PC-3 (cell line): Measurements from ENCODE around the gene BICRA. TPM values are rescaled to one million over a fixed set of nuclear protein-coding genes. Genes with fewer than 3 reads are reported as not detected.

ENCODE experiments used
- ATAC-seq: fragments of 200-7000 bp; cut with Tn5 transposase; 2 replicates; pipeline ENCODE4 v1.9.1; 2020; ENCODE audit warnings: mild to moderate bottlenecking, moderate library complexity
- BruUV-seq: library from RNA; stranded (reverse); fragments of 400-500 nt; replicated peaks from 2 replicates; lab custom pipeline; 2021; lab: Mats Ljungman, UMichigan
- CTCF ChIA-PET: fragments of 300-600 bp; sonication (Branson Sonifier 250); formaldehyde crosslinking; loops from one replicate; lab custom pipeline; 2022; ENCODE audit warnings: antibody characterized with exemption; lab: Charles Lee
- POLR2A ChIA-PET: fragments of 300-600 bp; sonication (Branson Sonifier 250); formaldehyde crosslinking; loops from one replicate; lab custom pipeline; 2022; ENCODE audit warnings: antibody characterized with exemption; ENCODE audit not compliant: unreplicated experiment; lab: Charles Lee
- DNase-seq: peaks from one replicate; pipeline ENCODE4 v3.0.0-alpha.2; 2015
- H2AFZ ChIP-seq: fragments of 300-600 bp; sonication (generic); 2 replicates; pipeline ENCODE4 v1.6.0; 2016; ENCODE audit warnings: antibody characterized with exemption, low read length
- H3F3A ChIP-seq: fragments of 300-600 bp; sonication (generic); one replicate; pipeline ENCODE4 v1.6.0; 2017; ENCODE audit warnings: antibody characterized with exemption, low read length, control low read depth, mild to moderate bottlenecking; ENCODE audit not compliant: unreplicated experiment
- H3K27ac ChIP-seq: fragments of 300-600 bp; sonication (generic); 2 replicates; pipeline ENCODE4 v1.5.1; 2016; ENCODE audit warnings: mild to moderate bottlenecking, low read length
- H3K27me3 ChIP-seq: fragments of 300-600 bp; sonication (generic); 2 replicates; pipeline ENCODE4 v1.6.1; 2016; ENCODE audit warnings: low read length, mixed read lengths
- H3K36me3 ChIP-seq: fragments of 300-600 bp; sonication (generic); 2 replicates; pipeline ENCODE4 v1.6.1; 2016; ENCODE audit warnings: low read depth, mixed run types, low read length, mixed read lengths
- H3K4me1 ChIP-seq: fragments of 300-600 bp; sonication (generic); 2 replicates; pipeline ENCODE4 v1.5.1; 2016; ENCODE audit warnings: low read length; ENCODE audit not compliant: insufficient read depth
- H3K4me2 ChIP-seq: fragments of 300-600 bp; sonication (generic); 2 replicates; pipeline ENCODE4 v1.6.0; 2016; ENCODE audit warnings: low read length
- H3K4me3 ChIP-seq: fragments of 300-600 bp; sonication (generic); 2 replicates; pipeline ENCODE4 v1.5.1; 2016; ENCODE audit warnings: mild to moderate bottlenecking, low read length, mixed read lengths
- H3K79me2 ChIP-seq: fragments of 300-600 bp; sonication (generic); 2 replicates; pipeline ENCODE4 v1.6.1; 2017; ENCODE audit warnings: low read length, mixed read lengths
- H3K9ac ChIP-seq: fragments of 300-600 bp; sonication (generic); 2 replicates; pipeline ENCODE4 v1.6.0; 2016; ENCODE audit warnings: mild to moderate bottlenecking, low read length
- H3K9me2 ChIP-seq: fragments of 300-600 bp; sonication (generic); replicated peaks from 2 replicates; pipeline ENCODE4 v1.6.1; 2016; ENCODE audit warnings: mixed run types, low read length, mixed read lengths
- H3K9me3 ChIP-seq: fragments of 300-600 bp; sonication (generic); 2 replicates; pipeline ENCODE4 v1.6.1; 2016; ENCODE audit warnings: low read length, mixed read lengths
- H4K20me1 ChIP-seq: fragments of 300-600 bp; sonication (generic); 2 replicates; pipeline ENCODE4 v1.6.1; 2016; ENCODE audit warnings: low read length, mixed read lengths
- EZH2 ChIP-seq: fragments of 300-600 bp; sonication (generic); IDR thresholded peaks from one replicate; pipeline ENCODE4 v1.6.1; 2017; ENCODE audit warnings: antibody characterized with exemption, mild to moderate bottlenecking, low read length; ENCODE audit not compliant: unreplicated experiment
- EZH2phosphoT487 ChIP-seq: fragments of 300-600 bp; sonication (generic); IDR thresholded peaks from 2 replicates; pipeline ENCODE4 v1.6.1; 2018; ENCODE audit warnings: mild to moderate bottlenecking, antibody characterized with exemption, low read length, borderline replicate concordance
- intact Hi-C: fragments of 100-400 bp; cut with micrococcal nuclease; formaldehyde crosslinking; loops from 2 replicates; pipeline ENCODE4 v1.9.0; 2023
- total RNA-seq: library from RNA; depleted of rRNA; stranded (reverse); fragments of >200 nt; gene quantifications from 2 replicates; pipeline ENCODE4 v1.2.3, GENCODE V29; 2014
- TF ChIP-seq, protein P1 (sequence below): fragments of 300-600 bp; sonication (generic); conservative IDR thresholded peaks from 2 replicates; pipeline ENCODE4 v1.5.1; 2017; ENCODE audit warnings: antibody characterized with exemption, low read depth, mild to moderate bottlenecking, low read length

BICRA gene
- total RNA-seq, 1 experiment from 2014 or later: 1.2 TPM

DNA sequence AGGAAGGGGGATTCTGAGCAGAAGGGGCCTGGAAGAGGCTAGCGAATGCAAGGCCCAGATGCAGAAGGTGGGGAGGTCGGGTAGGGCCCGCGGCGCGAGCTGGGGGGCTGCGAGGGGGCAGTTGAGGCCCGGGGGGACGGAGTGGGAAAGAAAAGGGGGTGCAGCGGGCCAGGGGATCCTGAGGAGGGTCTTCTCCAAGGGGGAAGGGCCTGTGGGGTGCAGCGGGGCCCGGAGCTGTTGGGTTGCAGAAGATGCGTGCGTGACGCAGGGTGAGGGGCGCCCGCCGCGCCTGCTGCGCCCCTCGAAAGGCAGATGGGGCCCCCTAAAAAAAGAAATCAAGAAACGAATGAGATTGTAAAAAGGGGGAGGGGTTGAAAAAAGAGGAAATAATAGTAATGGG lies 36.3 kb upstream of the BICRA start:
- CTCF ChIA-PET: no interaction called here
- H3K4me2 ChIP-seq: no peak overlapping the region

GRCh38 chr19:47573071-47574026 lies 35.6 kb upstream of the BICRA start, which contains the start of gene ZNF541:
Gene ZNF541 (minus strand): TSS chr19:47573148. CDS start chr19:47555856, 17,292 bp downstream.
- H3K36me3 ChIP-seq: no peaks in the 10 kb centered on the region
- H2AFZ ChIP-seq: no peak within 1 kb of the TSS
- no peaks in the 10 kb centered on the region for H3K27me3 ChIP-seq
- H3K9me2 ChIP-seq: no peaks in the 10 kb centered on the region
- H3K9ac ChIP-seq: no peak within 1 kb of the TSS
- H3K4me3 ChIP-seq: no peak within 1 kb of the TSS
- no peak within 1 kb of the TSS for H3K27ac ChIP-seq
- H3F3A ChIP-seq: no peaks in the 10 kb centered on the region
- no TSS peak for BruUV-seq
- POLR2A ChIA-PET: no interaction called here
- no peaks in the 10 kb centered on the region for H3K4me1 ChIP-seq
- intact Hi-C loops: no loop called here
- H4K20me1 ChIP-seq: no peaks in the 10 kb centered on the region
- no peak for TF ChIP-seq EZH2
- TF ChIP-seq, protein P1, sequence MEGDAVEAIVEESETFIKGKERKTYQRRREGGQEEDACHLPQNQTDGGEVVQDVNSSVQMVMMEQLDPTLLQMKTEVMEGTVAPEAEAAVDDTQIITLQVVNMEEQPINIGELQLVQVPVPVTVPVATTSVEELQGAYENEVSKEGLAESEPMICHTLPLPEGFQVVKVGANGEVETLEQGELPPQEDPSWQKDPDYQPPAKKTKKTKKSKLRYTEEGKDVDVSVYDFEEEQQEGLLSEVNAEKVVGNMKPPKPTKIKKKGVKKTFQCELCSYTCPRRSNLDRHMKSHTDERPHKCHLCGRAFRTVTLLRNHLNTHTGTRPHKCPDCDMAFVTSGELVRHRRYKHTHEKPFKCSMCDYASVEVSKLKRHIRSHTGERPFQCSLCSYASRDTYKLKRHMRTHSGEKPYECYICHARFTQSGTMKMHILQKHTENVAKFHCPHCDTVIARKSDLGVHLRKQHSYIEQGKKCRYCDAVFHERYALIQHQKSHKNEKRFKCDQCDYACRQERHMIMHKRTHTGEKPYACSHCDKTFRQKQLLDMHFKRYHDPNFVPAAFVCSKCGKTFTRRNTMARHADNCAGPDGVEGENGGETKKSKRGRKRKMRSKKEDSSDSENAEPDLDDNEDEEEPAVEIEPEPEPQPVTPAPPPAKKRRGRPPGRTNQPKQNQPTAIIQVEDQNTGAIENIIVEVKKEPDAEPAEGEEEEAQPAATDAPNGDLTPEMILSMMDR: no peak
- TF ChIP-seq EZH2phosphoT487: no peak
- CTCF ChIA-PET: no interaction called here
- H3K4me2 ChIP-seq: no peak within 1 kb of the TSS
- H3K79me2 ChIP-seq: no peaks in the 10 kb centered on the region
- no peaks in the 10 kb centered on the region for H3K9me3 ChIP-seq
- no peak for ATAC-seq
- DNase-seq: no peak

More for the DNA sequence above, 36.3 kb upstream of the BICRA start:
- H3K9me3 ChIP-seq: no peaks in the 10 kb centered on the region
- no peak overlapping the region for H3K4me3 ChIP-seq
- H3K4me1 ChIP-seq: no peaks in the 10 kb centered on the region
- no peaks in the 10 kb centered on the region for H3K27me3 ChIP-seq
- H4K20me1 ChIP-seq: no peaks in the 10 kb centered on the region
- H2AFZ ChIP-seq: no peak overlapping the region
- no peaks in the 10 kb centered on the region for H3K79me2 ChIP-seq
- H3K9me2 ChIP-seq: no peaks in the 10 kb centered on the region
- no TSS peak for BruUV-seq
- TF ChIP-seq EZH2: no peak
- no peak for TF ChIP-seq EZH2phosphoT487
- TF ChIP-seq, protein P1: no peak
- POLR2A ChIA-PET: no interaction called here
- H3K27ac ChIP-seq: no peak overlapping the region
- ATAC-seq (no peak), DNase-seq (no peak)
- no peaks in the 10 kb centered on the region for H3F3A ChIP-seq
- H3K9ac ChIP-seq: no peak overlapping the region
- intact Hi-C loops: no loop called here
- no peaks in the 10 kb centered on the region for H3K36me3 ChIP-seq

- Histone ChIP-seq H2AFZ (no peak overlapping the region), H3K4me3 (no peak overlapping the region), H3K79me2 (no peaks in the 10 kb centered on the region), H3K4me2 (no peak overlapping the region), H3K36me3 (no peaks in the 10 kb centered on the region), H3K9me2 (no peaks in the 10 kb centered on the region), H3K9ac (no peak overlapping the region), H3K9me3 (no peaks in the 10 kb centered on the region), H4K20me1 (no peaks in the 10 kb centered on the region), H3F3A (no peaks in the 10 kb centered on the region), H3K27me3 (no peaks in the 10 kb centered on the region), H3K27ac (no peak overlapping the region), H3K4me1 (peaks cover 9% of the 10 kb centered on the region)
- BruUV-seq: no TSS peak
- intact Hi-C loops: no loop called here
- ChIA-PET CTCF (no interaction called here), POLR2A (no interaction called here)
- TF ChIP-seq EZH2phosphoT487 (no peak), EZH2 (no peak)
- TF ChIP-seq, protein P1: no peak
- DNase-seq: no peak
- ATAC-seq: no peak
Observed at GRCh38 chr19:47580397-47580796, 28.5 kb upstream of the BICRA start.
